ENCODE measurements around the gene SMG1. TPM values are rescaled to one million over a fixed set of nuclear protein-coding genes. Genes with fewer than 3 reads are reported as not detected.
"Not testable (repeated sequence)": the region's sequence is repeated elsewhere in the genome, so short reads cannot be mapped to it uniquely, and the experiment has no call there.

The SMG1 gene
- total RNA-seq, 1 experiment from 2014 or later, result 36.2 TPM

GRCh38 chr16:18762713-18763112, 163.5 kb downstream of the SMG1 start:
- not testable (repeated sequence) for DNase-seq (ENCODE audit: low spot score)

GRCh38 chr16:18759598-18760520, 166.3 kb downstream of the SMG1 start:
- DNase-seq (ENCODE audit: low spot score), result not testable (repeated sequence)

- DNase-seq (ENCODE audit: low spot score), result not testable (repeated sequence)
Measured at GRCh38 chr16:18757960-18758660, 168.1 kb downstream of the SMG1 start.

DNA sequence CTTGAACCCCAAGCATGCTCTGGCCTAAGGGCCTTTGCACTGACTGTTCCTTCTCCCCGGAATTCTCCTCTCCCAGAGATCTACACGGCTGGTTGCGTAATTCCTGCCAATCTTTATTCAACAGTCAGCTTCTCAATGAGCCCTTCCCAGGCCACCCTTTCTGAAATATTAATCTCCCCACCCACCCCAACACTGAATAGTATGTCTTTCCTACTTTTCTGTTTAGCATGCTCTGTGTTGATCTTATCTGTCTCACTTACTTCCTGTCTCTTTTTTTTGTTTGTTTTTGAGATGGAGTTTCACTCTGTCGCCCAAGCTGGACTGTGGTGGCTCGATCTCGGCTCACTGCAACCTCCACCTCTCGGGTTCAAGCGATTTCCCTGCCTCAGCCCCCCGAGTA, 169.6 kb downstream of the SMG1 start:
- DNase-seq (ENCODE audit: low spot score), result not testable (repeated sequence)

Other genes with a start within 250 kb of the SMG1 start
- gene RPS15A, start 136.1 kb downstream of the SMG1 start, total RNA-seq (2014; rRNA removed; shearing (Covaris generic)), result 1,332 and 1,417 TPM in 2 replicates
- 208 and 221 TPM in 2 replicates for gene ARL6IP1, start 124.9 kb downstream of the SMG1 start, total RNA-seq (2014; rRNA removed; shearing (Covaris generic))
- 3.4 and 4.9 TPM in 2 replicates for gene TMC7, start 57.5 kb upstream of the SMG1 start, total RNA-seq (2014; rRNA removed; shearing (Covaris generic))
- gene COQ7, start 141.2 kb upstream of the SMG1 start, total RNA-seq (2014; rRNA removed; shearing (Covaris generic)), result 34.5 and 36.6 TPM in 2 replicates
- gene ITPRIPL2, start 187.6 kb upstream of the SMG1 start, total RNA-seq (2014; rRNA removed; shearing (Covaris generic)), result 17.7 and 19.5 TPM in 2 replicates
- 0.38 and 0.57 TPM in 2 replicates for gene SYT17, start 241.8 kb upstream of the SMG1 start, total RNA-seq (2014; rRNA removed; shearing (Covaris generic))